ENCODE data around the gene UGCG. TPM values are rescaled to one million over a fixed set of nuclear protein-coding genes. Genes with fewer than 3 reads are reported as not detected.

Gene UGCG
- total RNA-seq, 1 experiment from 2014 or later: 32.6 TPM

GRCh38 chr9:111925017-111925770, 28.6 kb downstream of the UGCG start:
- ChIA-PET POLR2A (no interaction called here), RAD21 (ENCODE audit: low non-redundant PET in 1 of 2, low total read pairs in 2 of 2, uncharacterized antibody in 2 of 2, unreplicated experiment in 2 of 2) (no interaction called here), CTCF (no interaction called here)
- H2AFZ ChIP-seq (ENCODE audit: low read depth, low read length, poor library complexity, severe bottlenecking): no peak overlapping the region
- DNase-seq (ENCODE audit: low read depth, low spot score) (no peak), ATAC-seq (no peak)
- no peak overlapping the region for H3K4me2 ChIP-seq (ENCODE audit: low read length)
- no peaks in the 10 kb centered on the region for H3K27me3 ChIP-seq (ENCODE audit: insufficient read depth, low read length)
- no peaks in the 10 kb centered on the region for H3K9me3 ChIP-seq (ENCODE audit: control insufficient read depth in 1 of 2, insufficient read depth in 1 of 2, low read depth in 1 of 2, low read length in 2 of 2)
- no peak for TF ChIP-seq CTCF (IDR thresholded peaks at IDR 0.05 in 2 of 3, conservative IDR thresholded peaks at IDR 0.05 in 1 of 3; ENCODE audit: borderline replicate concordance in 1 of 3, insufficient read depth in 1 of 3, low read depth in 2 of 3, low read length in 2 of 3)
- TF ChIP-seq POLR2A (IDR thresholded peaks at IDR 0.05; ENCODE audit: borderline replicate concordance, extremely low read depth, insufficient read depth, insufficient read length): no peak
- no peak for TF ChIP-seq FOSL1 (IDR thresholded peaks at IDR 0.05; ENCODE audit: low read depth)
- no peak for TF ChIP-seq TCF7L2 (IDR thresholded peaks at IDR 0.05; ENCODE audit: borderline replicate concordance, extremely low read depth, insufficient read depth, insufficient read length)
- no peak for TF ChIP-seq ATF3 (IDR thresholded peaks at IDR 0.05)
- TF ChIP-seq CBX3 (IDR thresholded peaks at IDR 0.05; ENCODE audit: low read depth): no peak
- no peak for TF ChIP-seq EGR1 (IDR thresholded peaks at IDR 0.05; ENCODE audit: low read depth)
- TF ChIP-seq ZFX (IDR thresholded peaks at IDR 0.05): no peak
- no peak for TF ChIP-seq RAD21 (IDR thresholded peaks at IDR 0.05; ENCODE audit: low read depth)
- no peak for TF ChIP-seq REST (IDR thresholded peaks at IDR 0.05; ENCODE audit: low read depth)
- TF ChIP-seq SRF (IDR thresholded peaks at IDR 0.05; ENCODE audit: low read depth): no peak
- TF ChIP-seq ELF1 (IDR thresholded peaks at IDR 0.05; ENCODE audit: borderline replicate concordance, low read depth): no peak
- TF ChIP-seq MAX (IDR thresholded peaks at IDR 0.05): no peak
- no peak for TF ChIP-seq CEBPB (IDR thresholded peaks at IDR 0.05; ENCODE audit: low read depth)
- TF ChIP-seq YY1 (IDR thresholded peaks at IDR 0.05; ENCODE audit: extremely low read depth, insufficient replicate concordance, low read depth, low read length): no peak
- no peak for TF ChIP-seq SIN3A (IDR thresholded peaks at IDR 0.05; ENCODE audit: low read depth)
- TF ChIP-seq EZH2 (IDR thresholded peaks at IDR 0.05): no peak
- no peak for TF ChIP-seq ZNF274 (IDR thresholded peaks at IDR 0.05; ENCODE audit: low read depth, low read length)
- TF ChIP-seq EZH2phosphoT487 (IDR thresholded peaks at IDR 0.05; ENCODE audit: borderline replicate concordance): no peak
- no peak for TF ChIP-seq SP1 (IDR thresholded peaks at IDR 0.05; ENCODE audit: low read depth)
- H3K9ac ChIP-seq (ENCODE audit: low read length): no peak overlapping the region
- H3K27ac ChIP-seq (ENCODE audit: low read depth, low read length): no peak overlapping the region
- H3K79me2 ChIP-seq (ENCODE audit: insufficient read depth, low read length): peaks cover 80% of the 10 kb centered on the region
- no peaks in the 10 kb centered on the region for H3K9me2 ChIP-seq (ENCODE audit: insufficient read depth)
- no TSS peak for BruUV-seq (replicated peaks)
- peaks cover 15 to 20% of the 10 kb centered on the region in 2 experiments; a peak in 3 of 4 replicates for H3K36me3 ChIP-seq (ENCODE audit: control insufficient read depth in 1 of 2, insufficient read depth in 2 of 2, low read length in 2 of 2)
- peaks cover 0 to 9% of the 10 kb centered on the region in 2 experiments; a peak in 1 of 4 replicates for H3K4me1 ChIP-seq (ENCODE audit: control insufficient read depth in 1 of 2, insufficient read depth in 2 of 2, low read length in 2 of 2)
- intact Hi-C loops (cut with micrococcal nuclease): no loop called here
- no peak overlapping the region for H3K4me3 ChIP-seq (replicated peaks in 1 of 2; ENCODE audit: low read depth in 1 of 2, low read length in 2 of 2)
- H4K20me1 ChIP-seq (ENCODE audit: insufficient read depth): no peaks in the 10 kb centered on the region
